Superior temporal gyrus (tissue), 1 donor: ENCODE data around the gene KDM4B.

Experiments
- DNase-seq: peaks from one replicate; pipeline ENCODE4 v3.0.0-alpha.2; 2016; ENCODE audit errors: extremely low spot score

Gene KDM4B

GRCh38 chr19:5050067-5050656 lies 81.2 kb downstream of the KDM4B start:
- DNase-seq, result no peak

DNA sequence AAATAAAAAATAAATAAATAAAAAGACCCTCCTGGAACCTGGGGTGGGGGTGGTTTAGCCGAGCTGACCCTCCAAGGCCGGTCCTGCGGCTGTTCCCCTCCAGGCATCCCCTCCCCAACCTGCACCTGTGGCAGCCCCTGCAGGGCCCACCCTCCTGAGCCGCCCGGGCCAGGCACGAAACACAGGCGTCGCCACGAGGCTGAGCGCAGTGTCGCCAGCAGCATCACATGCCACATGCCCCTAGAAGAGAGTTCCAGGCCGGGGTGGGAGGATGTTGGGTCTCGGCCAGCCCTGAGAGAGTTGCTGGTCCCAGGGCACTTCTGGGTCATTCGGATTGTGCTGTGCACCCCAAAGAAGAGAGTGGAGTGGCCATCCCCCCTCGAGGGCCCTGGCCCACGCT lies 82.0 kb downstream of the KDM4B start:
- DNase-seq, result no peak

GRCh38 chr19:5051619-5052018 lies 82.7 kb downstream of the KDM4B start:
- DNase-seq, result no peak

DNA sequence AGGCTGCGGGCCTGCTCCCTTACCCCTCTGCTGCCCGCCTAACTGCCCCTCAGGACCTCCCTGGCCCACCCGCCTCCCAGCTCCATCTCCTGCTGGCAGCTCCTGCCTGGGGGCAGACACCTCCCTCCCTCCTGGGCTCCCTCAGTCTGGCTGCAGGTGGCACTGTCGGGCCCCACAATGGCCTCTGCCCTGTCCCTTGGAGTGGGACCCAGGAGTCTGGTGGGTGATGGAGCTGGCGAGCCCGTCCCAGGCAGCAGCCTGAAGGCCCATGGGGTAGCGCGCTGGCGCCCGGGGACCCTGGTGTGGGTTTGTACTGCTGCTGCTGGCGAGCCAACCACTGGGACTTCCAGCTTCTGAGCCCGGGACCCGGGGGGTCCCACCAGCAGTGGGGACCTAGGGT lies 83.6 kb downstream of the KDM4B start:
- no peak for DNase-seq

GRCh38 chr19:5052945-5053485 lies 84.1 kb downstream of the KDM4B start:
- no peak for DNase-seq

GRCh38 chr19:5053661-5054060 lies 84.7 kb downstream of the KDM4B start:
- DNase-seq, result no peak

GRCh38 chr19:5054551-5055456 lies 85.9 kb downstream of the KDM4B start:
- DNase-seq, result peak; percentile 65

- DNase-seq, result no peak
Measured at GRCh38 chr19:5055457-5055776, 86.5 kb downstream of the KDM4B start.

DNA sequence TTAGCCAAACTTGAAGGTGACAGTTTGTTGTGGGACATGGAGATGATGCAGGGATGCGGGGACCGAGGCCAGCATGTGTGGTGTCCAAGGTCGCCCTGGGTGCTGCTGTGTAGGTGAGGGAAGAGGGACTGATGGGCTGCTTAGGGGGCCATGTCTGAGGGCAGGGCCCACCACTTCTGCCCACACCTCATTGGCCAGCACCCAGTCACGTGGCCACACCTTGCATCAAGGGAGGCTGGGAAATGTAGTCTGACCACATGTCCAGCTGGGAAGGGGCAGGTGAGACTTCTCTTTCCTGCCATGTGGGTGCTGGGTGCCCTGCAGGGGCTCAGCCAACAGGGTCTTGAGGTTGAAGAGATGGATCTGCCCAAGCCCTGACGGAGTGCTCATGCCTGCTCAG lies 88.9 kb downstream of the KDM4B start:
- no peak for DNase-seq

- DNase-seq, result peak; percentile 42
Measured at GRCh38 chr19:5058521-5059212, 89.8 kb downstream of the KDM4B start.

DNA sequence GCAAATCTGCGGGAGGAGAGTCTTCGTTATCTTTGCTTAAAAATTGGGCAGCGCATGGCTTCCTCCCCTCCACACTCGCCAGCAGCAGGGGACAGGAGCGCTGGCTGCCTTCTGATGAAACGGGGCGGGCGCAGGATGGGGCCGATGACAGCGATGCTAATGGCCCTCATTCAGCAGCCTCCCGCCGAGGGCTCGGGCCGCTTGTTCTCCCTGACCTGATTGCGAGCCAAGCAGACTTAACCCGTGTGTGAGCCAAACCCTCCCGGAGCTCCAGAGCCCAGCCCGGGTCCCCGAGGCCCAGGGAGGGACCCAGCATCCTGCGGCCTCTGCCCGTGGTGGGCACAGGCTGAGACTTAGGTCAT lies 90.3 kb downstream of the KDM4B start:
- no peak for DNase-seq

GRCh38 chr19:5059793-5060192 lies 90.9 kb downstream of the KDM4B start:
- DNase-seq, result no peak

DNA sequence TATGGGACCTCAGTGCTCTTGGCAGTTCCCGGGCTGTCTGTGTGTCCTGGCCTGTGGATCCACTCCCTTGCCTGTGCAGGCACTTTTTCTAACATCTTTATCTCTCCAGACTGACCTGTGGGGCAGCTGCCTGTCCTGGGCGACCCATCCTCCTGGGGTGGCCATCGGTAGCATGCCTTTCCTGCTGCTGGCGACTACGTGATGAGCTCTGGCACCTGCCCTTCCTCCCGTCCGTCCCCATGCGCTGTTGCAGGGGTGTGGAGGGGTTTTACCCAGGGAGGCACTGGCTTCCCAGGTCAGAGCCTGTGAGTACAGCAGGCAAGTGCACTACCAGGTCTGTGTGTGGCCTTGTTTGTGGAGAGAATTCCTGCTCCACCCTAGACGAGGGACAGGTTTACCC lies 93.3 kb downstream of the KDM4B start:
- no peak for DNase-seq

DNA sequence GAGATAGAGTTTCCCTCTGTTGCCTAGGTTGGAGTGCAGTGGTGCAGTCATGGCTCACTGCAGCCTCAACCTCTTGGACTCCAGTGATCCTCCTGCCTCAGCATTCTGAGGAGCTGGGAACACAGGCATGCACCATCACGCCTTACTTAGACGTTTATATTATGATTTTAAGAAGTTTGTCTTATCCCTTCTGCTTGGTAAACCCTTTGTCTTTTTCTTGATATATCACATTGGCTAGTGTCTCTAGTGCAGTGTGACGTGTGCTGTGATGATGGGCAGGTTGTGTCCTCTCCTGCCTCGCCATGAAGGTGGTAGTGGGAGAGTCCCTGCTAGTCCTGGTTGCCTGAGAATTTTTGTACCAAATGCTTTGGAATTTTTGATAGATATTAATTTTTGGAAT lies 93.9 kb downstream of the KDM4B start:
- no peak for DNase-seq

DNA sequence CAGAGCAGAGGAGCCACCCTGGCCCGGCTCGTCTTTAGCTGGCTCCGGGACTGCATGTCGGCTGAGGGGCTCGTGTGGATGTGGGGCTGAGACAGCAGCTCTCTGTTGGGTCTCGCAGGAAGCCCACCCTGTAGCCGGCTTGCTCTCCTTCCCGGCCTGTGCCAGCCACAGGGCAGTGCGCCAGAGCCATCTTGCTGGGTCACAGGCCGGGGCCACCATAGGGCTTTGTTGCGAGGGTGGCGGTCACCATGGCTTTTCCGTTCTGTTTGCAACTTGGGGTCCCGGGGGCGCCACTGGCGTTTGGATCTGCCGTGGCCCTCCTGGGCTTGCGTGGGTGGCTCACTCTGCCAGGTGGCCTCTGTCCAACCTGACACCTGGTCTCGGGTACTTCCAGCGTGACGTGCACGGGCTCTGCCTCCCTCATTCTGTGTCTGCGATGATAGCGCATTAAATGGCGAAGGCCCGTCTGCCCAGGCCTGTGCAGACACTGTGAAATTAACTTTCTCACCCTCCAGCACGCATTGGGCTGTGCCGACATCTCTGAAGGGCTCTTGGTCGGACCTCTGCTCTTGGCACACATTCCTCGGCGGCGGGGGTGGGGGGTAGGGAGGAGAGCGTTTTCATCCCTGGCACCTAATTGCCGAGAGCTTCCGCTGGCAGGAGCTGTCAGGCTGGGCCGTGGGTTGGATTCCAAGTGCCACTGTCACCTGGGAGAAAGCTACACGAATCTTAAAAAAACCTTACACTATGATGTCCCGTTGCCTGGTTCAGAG lies 95.1 kb downstream of the KDM4B start:
- DNase-seq, result no peak

GRCh38 chr19:5064896-5065295 lies 96.0 kb downstream of the KDM4B start:
- no peak for DNase-seq

DNA sequence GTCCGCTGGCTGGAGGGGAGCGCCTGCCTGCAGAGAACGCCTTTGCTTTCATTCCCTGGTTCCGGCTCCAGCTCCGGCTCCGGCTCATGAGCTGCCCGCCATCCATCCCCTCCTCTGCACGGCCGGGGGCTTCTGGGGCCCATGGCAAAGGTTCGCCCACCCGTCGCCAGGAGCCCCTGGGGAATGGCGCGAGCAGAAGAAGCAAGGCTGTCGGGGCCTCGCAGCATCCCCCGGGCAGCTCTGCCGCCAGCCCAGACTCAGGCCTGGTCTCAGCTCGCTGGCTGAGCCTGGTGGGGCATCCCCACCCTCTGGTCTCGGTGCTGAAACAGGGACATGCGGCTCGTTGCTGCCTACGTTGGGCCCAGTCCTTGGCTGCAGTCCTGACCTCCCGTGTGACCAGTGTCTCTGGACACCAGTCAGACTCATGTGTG lies 96.8 kb downstream of the KDM4B start:
- no peak for DNase-seq

DNA sequence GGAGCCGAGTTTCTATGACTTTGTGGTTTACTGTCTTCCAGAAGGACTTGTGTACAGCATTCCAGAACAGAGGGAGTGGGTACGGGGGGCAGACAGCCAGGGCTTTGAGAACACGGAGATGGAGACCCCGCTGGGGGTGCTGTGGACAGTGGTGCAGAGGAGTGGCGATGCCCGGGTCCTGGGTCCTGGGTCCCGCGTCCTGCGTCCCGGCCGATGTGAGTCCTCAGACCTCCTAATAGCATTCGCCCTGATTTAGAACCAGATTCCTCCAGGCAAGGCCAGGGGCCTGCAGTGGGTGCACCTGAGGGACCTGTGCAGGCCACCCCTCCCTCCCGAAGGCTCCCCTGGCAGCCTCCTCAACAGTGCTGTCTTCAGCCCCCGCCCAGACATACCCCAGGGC lies 97.9 kb downstream of the KDM4B start:
- DNase-seq, result no peak

- DNase-seq, result no peak
Measured at GRCh38 chr19:5067678-5068077, 98.8 kb downstream of the KDM4B start.

DNA sequence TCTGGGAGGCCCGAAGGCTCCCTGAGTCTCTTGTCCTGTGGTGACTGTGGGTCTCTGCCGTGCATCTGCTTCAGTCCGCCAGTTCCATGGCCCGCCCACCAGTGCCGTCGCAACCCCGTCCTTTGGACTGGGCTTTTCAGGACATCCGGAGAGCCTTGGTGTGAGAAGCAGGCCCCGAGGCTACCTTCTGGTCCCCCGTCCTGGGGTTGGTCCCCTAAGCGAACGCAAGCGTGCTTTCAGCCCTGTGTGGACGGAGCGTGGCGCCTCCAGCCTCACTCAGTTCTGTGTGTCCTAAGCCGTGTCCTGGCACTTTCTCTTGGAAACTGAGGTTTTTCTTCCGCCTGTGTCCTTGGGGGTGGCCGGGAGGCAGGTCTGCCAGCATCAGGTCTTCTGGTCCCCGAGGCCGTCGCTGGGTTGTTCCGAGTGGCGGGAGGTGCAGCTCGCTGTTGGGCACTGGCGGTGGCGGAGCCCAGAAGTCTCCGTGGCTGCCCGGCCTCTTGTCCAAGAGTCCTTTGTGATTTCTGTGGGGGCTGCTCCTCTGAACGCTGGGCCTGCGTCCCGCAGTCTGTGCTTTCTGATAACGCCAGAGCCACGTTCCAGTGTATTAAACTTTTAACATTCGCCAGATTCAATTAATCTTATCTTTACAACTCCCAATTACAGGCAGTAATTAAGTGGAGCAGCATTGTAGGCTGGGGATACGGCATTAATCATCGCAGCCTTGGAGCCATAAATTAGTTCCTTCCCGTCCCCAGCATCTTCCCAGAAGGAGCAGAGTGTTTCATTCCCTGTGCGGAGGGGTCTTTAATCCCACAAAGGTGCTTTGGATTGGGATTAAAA lies 99.5 kb downstream of the KDM4B start:
- DNase-seq, result no peak

- peak; percentile 14 for DNase-seq
Measured at GRCh38 chr19:5070331-5070730, 101.4 kb downstream of the KDM4B start.
